ENCODE data around the gene IFI30.

DNA sequence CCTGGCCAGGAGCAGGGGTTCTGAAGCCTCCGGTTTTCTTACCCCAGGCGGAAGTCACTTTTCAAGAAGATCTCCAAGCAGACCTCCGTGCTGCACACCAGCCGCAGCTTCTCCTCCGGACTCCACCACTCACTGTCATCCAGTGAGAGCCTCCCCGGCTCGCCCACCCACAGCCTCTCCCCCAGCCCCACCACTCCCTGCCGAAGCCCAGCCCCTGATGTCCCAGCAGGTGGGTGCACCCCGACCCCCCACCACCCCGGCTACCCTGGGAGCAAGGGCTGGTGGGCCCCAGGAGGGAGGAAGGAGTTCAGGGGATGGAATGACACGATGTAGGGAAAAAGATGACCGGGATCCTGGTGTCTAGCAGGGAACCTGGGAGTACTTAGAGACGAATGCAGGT, 26.2 kb upstream of the IFI30 start:
- TF ChIP-seq POLR2A (IDR thresholded peaks at IDR 0.05): no peak
- TF ChIP-seq, protein P1, sequence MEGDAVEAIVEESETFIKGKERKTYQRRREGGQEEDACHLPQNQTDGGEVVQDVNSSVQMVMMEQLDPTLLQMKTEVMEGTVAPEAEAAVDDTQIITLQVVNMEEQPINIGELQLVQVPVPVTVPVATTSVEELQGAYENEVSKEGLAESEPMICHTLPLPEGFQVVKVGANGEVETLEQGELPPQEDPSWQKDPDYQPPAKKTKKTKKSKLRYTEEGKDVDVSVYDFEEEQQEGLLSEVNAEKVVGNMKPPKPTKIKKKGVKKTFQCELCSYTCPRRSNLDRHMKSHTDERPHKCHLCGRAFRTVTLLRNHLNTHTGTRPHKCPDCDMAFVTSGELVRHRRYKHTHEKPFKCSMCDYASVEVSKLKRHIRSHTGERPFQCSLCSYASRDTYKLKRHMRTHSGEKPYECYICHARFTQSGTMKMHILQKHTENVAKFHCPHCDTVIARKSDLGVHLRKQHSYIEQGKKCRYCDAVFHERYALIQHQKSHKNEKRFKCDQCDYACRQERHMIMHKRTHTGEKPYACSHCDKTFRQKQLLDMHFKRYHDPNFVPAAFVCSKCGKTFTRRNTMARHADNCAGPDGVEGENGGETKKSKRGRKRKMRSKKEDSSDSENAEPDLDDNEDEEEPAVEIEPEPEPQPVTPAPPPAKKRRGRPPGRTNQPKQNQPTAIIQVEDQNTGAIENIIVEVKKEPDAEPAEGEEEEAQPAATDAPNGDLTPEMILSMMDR (IDR thresholded peaks at IDR 0.05): no peak

Data from esophagus squamous epithelium (tissue), 4 donors.